HFF-Myc (cell line): Measurements from ENCODE around the gene AGAP3.

Experiments used
- DNase-seq: peaks from one replicate; pipeline ENCODE4 v3.0.0-alpha.2; 2011; ENCODE audit warnings: low read depth; ENCODE audit errors: extremely low read depth
- H3K4me3 ChIP-seq: replicated peaks from 2 replicates; pipeline ENCODE4 v1.5.1; 2011; ENCODE audit warnings: low read depth, mild to moderate bottlenecking, control low read depth, low read length
- CTCF ChIP-seq: IDR thresholded peaks from 2 replicates; pipeline ENCODE4 v1.5.1; 2012; ENCODE audit warnings: mild to moderate bottlenecking, low read depth, low read length, control low read depth; ENCODE audit errors: missing control alignments

AGAP3 gene

GRCh38 chr7:151075662-151075971 is 10.7 kb upstream of the AGAP3 start:
- no peak for DNase-seq
- TF ChIP-seq CTCF = no peak
- H3K4me3 ChIP-seq = no peak overlapping the region

GRCh38 chr7:151075978-151076426 is 10.3 kb upstream of the AGAP3 start:
- no peak for TF ChIP-seq CTCF
- no peak overlapping the region for H3K4me3 ChIP-seq

GRCh38 chr7:151076863-151077704 is 9.2 kb upstream of the AGAP3 start:
- TF ChIP-seq CTCF = no peak
- H3K4me3 ChIP-seq = no peak overlapping the region
- DNase-seq = no peak

More at GRCh38 chr7:151075978-151076426, 10.3 kb upstream of the AGAP3 start:
- DNase-seq = no peak

GRCh38 chr7:151077705-151078232 is 8.5 kb upstream of the AGAP3 start:
- no peak overlapping the region for H3K4me3 ChIP-seq

GRCh38 chr7:151078233-151079040 is 7.8 kb upstream of the AGAP3 start:
- no peak for DNase-seq
- no peak for TF ChIP-seq CTCF
- peak overlapping the region; percentile 64; the same call in 1 of the 2 replicates for H3K4me3 ChIP-seq

More at GRCh38 chr7:151077705-151078232, 8.5 kb upstream of the AGAP3 start:
- DNase-seq = no peak
- TF ChIP-seq CTCF = no peak

- DNase-seq = no peak
- peak overlapping the region; percentile 64 for H3K4me3 ChIP-seq
- no peak for TF ChIP-seq CTCF
These were observed 6.9 kb upstream of the AGAP3 start for GRCh38 chr7:151079199-151079910.
